ENCODE data around the gene KCNA3. TPM values are rescaled to one million over a fixed set of nuclear protein-coding genes. Genes with fewer than 3 reads are reported as not detected.

KCNA3 gene
- total and polyA plus RNA-seq, 2 of the 8 experiments (the other 6 are each of a cell fraction or from before 2014, with no cell fraction given), result 0.95 to 1.1 TPM

DNA sequence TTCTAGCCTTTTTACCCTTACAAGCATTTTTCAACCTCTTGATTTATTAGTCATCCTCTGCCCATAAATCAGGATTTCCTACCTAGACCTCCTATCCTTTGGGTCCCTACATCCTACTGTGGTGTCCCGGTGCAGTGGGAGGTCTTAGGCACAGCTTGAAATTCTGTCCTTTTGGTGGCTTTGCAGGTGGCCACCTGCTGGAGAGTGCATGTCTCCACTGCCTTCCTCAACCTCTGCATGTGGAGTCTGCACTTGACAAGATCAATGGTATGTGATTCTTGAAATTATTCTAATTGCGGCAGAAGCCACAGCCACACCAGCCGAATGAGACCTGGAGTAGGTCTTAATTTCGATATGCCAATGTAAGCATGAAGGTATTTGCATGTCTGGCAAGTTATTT, 11.4 kb upstream of the KCNA3 start:
- H3K9me3 ChIP-seq (ENCODE audit: insufficient read depth in 2 of 2, low read depth in 1 of 2, low read length in 1 of 2), result no peaks in the 10 kb centered on the region
- DNase-seq (ENCODE audit: low read depth in 1 of 2, low spot score in 2 of 2) (no peak), FAIRE-seq (no peak)
- no peak overlapping the region; the same call in 1 of the 2 replicates for H4K8ac ChIP-seq (ENCODE audit: extremely low read depth, insufficient read depth, low read length)
- no peak overlapping the region for H3K18ac ChIP-seq (ENCODE audit: extremely low read depth, low read length)
- H2BK120ac ChIP-seq (replicated peaks; ENCODE audit: low read depth, low read length), result no peak overlapping the region
- no peak overlapping the region for H4K91ac ChIP-seq (replicated peaks; ENCODE audit: insufficient read length, low read length)
- no peak overlapping the region for H2BK5ac ChIP-seq (ENCODE audit: low read depth, low read length)
- H3K27ac ChIP-seq (ENCODE audit: low read depth, low read length), result no peak overlapping the region
- H2AFZ ChIP-seq (ENCODE audit: low read length), result no peak overlapping the region
- no peak overlapping the region for H2AK5ac ChIP-seq (ENCODE audit: low read depth, low read length)
- H3K23ac ChIP-seq (ENCODE audit: insufficient read length), result no peak overlapping the region
- H2BK15ac ChIP-seq (ENCODE audit: low read length), result no peak overlapping the region
- no peaks in the 10 kb centered on the region for H4K20me1 ChIP-seq (replicated peaks in 1 of 2; ENCODE audit: control insufficient read depth in 1 of 2, insufficient read depth in 2 of 2, low read length in 2 of 2)
- H3K23me2 ChIP-seq (ENCODE audit: low read depth, low read length), result no peaks in the 10 kb centered on the region
- H3K4ac ChIP-seq (replicated peaks; ENCODE audit: insufficient read length, low read depth, low read length), result no peak overlapping the region
- H3K79me1 ChIP-seq (ENCODE audit: low read depth, low read length), result no peaks in the 10 kb centered on the region
- no peak overlapping the region for H3K14ac ChIP-seq (ENCODE audit: insufficient read length)
- ChIA-PET CTCF (ENCODE audit: partially characterized antibody) (interaction anchor here (1.0 to 1.5 kb wide), 2 partner anchors 79 to 95 kb away, joined by 3 to 5 read pairs; no protein-coding TSS in a partner anchor), POLR2A (ENCODE audit: partially characterized antibody) (no interaction called here)
- no peaks in the 10 kb centered on the region for H3K27me3 ChIP-seq (replicated peaks in 1 of 4; ENCODE audit: control insufficient read depth in 3 of 4, extremely low read depth in 1 of 4, insufficient read depth in 3 of 4, low read length in 3 of 4)
- H4K5ac ChIP-seq (ENCODE audit: insufficient read length, low read depth, low read length), result no peak overlapping the region
- no peak overlapping the region for H3K56ac ChIP-seq (replicated peaks; ENCODE audit: insufficient read length, low read depth, low read length)
- H3K4me3 ChIP-seq (ENCODE audit: extremely low read depth in 1 of 4, insufficient read depth in 2 of 4, low read depth in 3 of 4, low read length in 4 of 4), result no peak overlapping the region
- 92% methylated on average over 4 of the region's 4 CpGs; no CpG with 5 or more reads in 1 of the 2 experiments for WGBS, 2 experiments (ENCODE audit: extremely low coverage in 1 of 2, insufficient coverage in 1 of 2, insufficient read length in 1 of 2, insufficient replicate concordance in 2 of 2, low coverage in 1 of 2, low lambda C conversion rate in 2 of 2, missing lambda C conversion rate in 1 of 2)
- H3K4me2 ChIP-seq (ENCODE audit: insufficient read depth in 1 of 2, low read depth in 2 of 2, low read length in 2 of 2), result no peak overlapping the region
- H2BK12ac ChIP-seq (ENCODE audit: low read depth, low read length), result no peak overlapping the region
- peaks cover 0 to 5% (median 0%) of the 10 kb centered on the region in 4 experiments; a peak in 1 of 7 replicates for H3K4me1 ChIP-seq (replicated peaks in 1 of 4; ENCODE audit: control insufficient read depth in 3 of 4, insufficient read depth in 4 of 4, low read length in 3 of 4)
- H2BK20ac ChIP-seq (ENCODE audit: low read length), result no peak overlapping the region
- no peak overlapping the region for H3K9ac ChIP-seq (replicated peaks in 1 of 4; ENCODE audit: extremely low read depth in 1 of 4, low read depth in 3 of 4, low read length in 3 of 4)
- H3K79me2 ChIP-seq (ENCODE audit: control insufficient read depth in 1 of 2, insufficient read depth in 2 of 2, low read length in 2 of 2), result no peaks in the 10 kb centered on the region
- no peak for TF ChIP-seq RNF2 (IDR thresholded peaks at IDR 0.05; ENCODE audit: borderline replicate concordance, low read depth, low read length, missing control alignments, poor library complexity, severe bottlenecking)
- TF ChIP-seq ATF2 (IDR thresholded peaks at IDR 0.05; ENCODE audit: low read length), result no peak
- TF ChIP-seq SP1 (IDR thresholded peaks at IDR 0.05; ENCODE audit: low read depth, low read length), result no peak
- TF ChIP-seq CBX5 (IDR thresholded peaks at IDR 0.05; ENCODE audit: low read depth, low read length), result no peak
- no peak for TF ChIP-seq MAFK (IDR thresholded peaks at IDR 0.05; ENCODE audit: low read depth, low read length)
- no peak for TF ChIP-seq SIX5 (IDR thresholded peaks at IDR 0.05; ENCODE audit: low read depth, low read length)
- no peaks in the 10 kb centered on the region for H3K36me3 ChIP-seq (ENCODE audit: control insufficient read depth in 2 of 4, insufficient read depth in 4 of 4, low read length in 3 of 4)
